UCSD-AML1 (cell line): ENCODE results near the gene MED8.
A peak's percentile ranks its signal among the peaks of the same experiment; 100 is the strongest.
"Not testable (repeated sequence)": the region's sequence is repeated elsewhere in the genome, so short reads cannot be mapped to it uniquely, and the experiment has no call there.

Experiments
- DNase-seq: peaks from one replicate; lab custom pipeline; 2025; ENCODE audit not compliant: unreplicated experiment; lab: John Stamatoyannopoulos, UW

MED8 gene

GRCh38 chr1:43422995-43423671 lies 33.5 kb upstream of the MED8 start:
- no peak for DNase-seq

GRCh38 chr1:43421976-43422750 lies 32.6 kb upstream of the MED8 start:
- no peak for DNase-seq

DNA sequence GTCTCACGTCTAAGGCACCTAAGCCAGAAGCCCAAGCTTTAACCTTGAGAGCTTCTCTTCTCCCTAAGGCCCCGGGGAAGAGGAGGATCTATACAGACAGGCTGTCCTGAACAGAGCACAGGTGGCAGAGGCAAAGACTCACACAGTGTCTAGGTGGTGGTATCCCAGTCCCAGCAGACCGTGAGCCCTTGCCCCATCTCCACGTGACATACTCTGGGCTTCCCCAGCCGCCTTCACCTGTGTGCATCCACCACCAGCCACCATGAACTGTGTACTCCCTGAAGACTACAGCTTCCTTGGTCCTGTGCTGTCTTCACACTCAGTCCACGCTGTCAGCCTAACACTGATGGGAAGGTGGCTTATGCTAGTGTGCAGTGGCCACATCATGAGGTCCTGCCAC lies 31.8 kb upstream of the MED8 start:
- no peak for DNase-seq

- no peak for DNase-seq
These were observed 31.3 kb upstream of the MED8 start for GRCh38 chr1:43420874-43421273.

GRCh38 chr1:43419627-43420425 lies 30.2 kb upstream of the MED8 start:
- no peak for DNase-seq

- DNase-seq = no peak
These were observed 29.3 kb upstream of the MED8 start for GRCh38 chr1:43418858-43419257.

DNA sequence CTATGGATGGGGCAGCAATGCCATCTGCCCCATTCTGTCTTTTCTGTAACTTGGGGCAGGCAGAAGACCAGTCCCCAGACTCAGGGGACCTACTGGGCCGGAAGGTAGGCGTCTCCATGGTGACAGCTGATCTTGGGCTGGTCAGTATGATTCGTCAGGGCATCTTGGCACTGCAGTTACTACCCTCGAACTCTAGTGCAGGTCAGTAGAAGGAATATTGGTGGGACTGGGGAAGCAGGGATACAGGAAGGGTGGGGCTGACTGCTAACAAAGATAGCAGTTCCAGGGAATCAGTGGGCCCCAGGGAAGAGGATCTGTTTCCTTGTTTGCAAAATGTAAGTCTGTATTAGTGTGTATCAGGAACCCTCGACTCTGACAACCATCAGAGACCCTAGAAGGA lies 26.3 kb upstream of the MED8 start:
- no peak for DNase-seq

DNA sequence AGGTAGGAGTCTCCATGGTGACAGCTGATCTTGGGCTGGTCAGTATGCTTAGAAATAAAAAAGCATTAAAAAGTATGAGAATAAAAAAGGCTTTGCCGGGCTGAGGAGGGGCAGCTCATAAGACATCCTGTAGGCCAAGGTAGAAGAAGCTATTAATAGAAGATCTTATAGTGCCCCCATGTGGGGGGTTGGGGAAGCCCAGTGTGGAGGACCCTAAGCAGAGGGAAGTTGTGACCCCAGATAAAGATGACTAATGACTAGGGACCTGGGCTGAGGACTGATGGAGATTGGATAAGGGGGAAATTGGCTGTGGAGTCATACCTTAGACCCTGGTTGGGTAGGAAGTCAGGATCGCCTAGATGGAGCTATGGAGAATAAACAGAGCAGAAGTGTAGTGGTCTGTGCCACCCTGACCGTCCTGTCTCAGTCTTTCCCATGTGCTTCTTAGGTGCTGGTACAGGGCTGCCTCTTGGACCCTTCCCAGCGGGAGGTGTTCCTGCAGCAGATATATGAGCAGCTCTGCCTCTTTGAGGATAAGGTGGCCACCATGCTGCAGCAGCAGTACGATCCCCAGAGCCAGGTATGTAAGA lies 25.1 kb upstream of the MED8 start:
- peak; percentile 57 for DNase-seq

DNA sequence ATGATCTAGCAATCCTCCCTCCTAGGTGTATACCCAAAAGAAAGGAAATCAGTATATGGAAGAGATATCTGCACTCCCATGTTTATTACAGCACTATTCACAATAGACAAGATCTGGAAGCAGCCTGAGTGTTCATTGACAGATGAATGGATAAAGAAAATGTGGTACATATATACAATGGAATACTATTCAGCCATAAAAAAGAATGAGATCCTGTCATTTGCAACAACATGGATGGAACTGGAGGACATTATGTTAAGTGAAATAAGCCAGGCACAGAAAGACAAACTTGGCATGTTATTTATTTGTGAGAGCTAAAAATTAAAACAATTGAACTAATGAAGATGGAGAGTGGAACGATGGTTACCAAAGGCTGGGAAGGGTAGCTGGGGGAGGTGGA lies 23.8 kb upstream of the MED8 start:
- not testable (repeated sequence) for DNase-seq

DNA sequence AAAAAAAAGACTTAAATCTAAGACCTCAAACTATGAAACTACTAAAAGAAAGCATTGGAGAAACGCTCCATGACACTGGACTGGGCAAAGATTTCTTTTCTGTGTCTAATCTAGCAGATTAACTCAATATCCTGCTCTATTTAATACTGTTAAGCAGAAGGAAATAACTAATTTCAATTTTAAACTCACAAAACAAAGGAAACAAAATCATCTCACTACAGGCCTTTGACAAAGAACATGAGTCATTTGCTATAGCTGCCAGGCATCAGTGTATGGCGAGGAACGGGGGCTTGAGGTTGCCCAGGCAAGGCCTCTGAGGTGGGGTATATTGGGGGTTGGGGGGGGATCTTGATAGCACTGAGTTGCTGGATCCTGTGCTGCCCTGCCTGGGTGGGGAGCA lies 21.0 kb upstream of the MED8 start:
- no peak for DNase-seq

DNA sequence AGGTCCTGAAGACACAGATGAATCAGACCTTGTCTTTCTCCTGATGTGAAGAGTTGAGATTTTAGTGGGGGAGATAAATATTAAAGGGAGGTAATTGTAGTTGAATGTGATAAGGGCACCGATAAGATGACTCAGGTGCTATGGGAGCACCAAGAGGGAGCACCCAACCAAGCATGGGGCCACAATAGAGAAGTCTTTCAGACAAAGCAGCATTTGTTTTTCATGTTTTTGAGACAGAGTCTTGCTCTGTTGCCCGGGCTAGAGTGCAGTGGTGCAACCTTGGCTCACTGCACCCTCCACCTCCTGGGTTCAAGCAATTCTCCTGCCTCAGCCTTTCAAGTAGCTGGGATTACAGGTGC lies 16.3 kb upstream of the MED8 start:
- DNase-seq = no peak

DNA sequence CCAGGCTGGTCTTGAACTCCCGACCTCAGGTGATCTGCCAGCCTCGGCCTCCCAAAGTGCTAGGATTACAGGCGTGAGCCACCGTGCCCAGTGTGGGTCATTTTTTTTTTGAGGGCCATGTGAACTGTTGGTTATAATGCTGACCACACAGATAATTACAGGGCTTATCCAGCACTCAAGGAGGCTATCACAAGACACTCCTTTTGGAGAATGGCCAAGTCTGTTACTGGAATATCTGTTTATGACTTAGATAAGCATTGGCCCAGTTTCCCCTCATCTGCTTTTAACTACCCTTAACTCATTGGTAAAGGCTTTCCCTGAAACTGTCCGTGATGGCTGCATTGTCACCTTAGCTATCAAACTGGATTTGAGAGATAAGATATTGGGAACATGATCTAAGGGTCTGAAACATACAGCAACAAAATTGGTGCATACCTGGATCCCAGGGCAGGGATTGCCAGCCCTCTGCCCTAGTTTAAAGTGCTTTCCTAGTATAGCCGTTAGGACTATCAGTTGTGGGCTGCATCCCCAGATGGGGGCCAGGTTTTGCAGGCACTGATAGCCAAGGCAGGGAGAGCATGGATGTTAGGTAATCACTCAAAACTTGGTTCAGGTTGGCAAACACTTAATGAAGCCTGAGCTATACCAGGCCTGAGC lies 15.7 kb upstream of the MED8 start:
- no peak for DNase-seq

GRCh38 chr1:43404353-43404752 lies 14.8 kb upstream of the MED8 start:
- DNase-seq = no peak

- no peak for DNase-seq
These were observed 12.7 kb upstream of the MED8 start for GRCh38 chr1:43402089-43402865.

DNA sequence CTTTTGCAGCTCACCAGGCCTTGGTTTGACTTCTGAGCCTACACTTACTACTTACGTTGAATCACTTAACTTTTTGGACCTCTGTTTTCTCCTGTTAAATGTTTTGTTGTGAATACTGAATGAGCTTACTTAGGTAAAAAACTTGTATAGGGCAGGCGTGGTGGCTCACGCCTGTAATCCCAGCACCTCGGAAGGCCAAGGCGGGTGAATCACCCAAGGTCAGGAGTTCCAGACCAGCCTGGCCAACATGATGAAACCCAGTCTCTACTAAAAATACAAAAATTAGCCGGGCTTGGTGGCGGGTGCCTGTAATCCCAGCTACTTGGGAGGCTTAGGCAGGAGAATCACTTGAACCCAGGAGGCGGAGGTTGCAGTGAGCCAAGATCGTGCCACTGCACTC lies 10.8 kb upstream of the MED8 start:
- DNase-seq = not testable (repeated sequence)

DNA sequence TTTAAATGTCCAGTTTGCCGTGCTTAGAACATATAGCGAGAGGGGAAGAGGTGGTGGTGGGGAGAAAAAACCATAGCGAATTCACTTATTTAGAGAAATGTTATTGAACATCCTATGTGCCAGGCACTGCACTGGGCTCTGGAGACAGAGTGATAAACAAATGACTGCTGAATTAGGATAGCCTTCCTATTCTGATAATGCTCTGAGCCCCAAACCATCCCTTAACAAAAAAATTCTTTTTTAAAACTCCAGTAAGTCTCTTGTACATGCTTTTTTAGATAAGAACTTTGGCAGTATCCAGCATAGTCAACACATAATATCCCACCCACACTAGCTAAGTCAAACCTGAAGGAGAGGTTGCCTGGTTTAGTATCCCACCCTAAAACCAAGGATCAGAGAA lies 8.6 kb upstream of the MED8 start:
- DNase-seq = no peak

DNA sequence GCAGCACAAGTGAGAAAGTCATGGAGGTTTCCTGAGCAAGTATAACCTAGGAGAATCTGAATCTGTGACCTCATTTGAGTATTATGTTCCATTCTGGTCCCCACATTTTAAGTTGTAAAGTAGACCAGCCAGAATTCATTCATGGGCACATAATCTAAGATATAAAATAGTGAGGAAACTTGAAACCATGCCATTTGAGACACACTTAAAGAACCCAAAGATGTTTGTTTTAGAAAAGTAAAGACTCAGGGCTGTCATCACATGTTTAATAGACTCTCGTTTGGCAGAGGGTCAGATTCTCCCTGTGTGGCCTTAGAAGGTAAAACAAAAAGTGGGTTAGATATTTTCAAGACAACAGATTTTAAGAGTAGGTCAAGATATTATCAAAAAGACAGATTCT lies 6.5 kb upstream of the MED8 start:
- DNase-seq = no peak

DNA sequence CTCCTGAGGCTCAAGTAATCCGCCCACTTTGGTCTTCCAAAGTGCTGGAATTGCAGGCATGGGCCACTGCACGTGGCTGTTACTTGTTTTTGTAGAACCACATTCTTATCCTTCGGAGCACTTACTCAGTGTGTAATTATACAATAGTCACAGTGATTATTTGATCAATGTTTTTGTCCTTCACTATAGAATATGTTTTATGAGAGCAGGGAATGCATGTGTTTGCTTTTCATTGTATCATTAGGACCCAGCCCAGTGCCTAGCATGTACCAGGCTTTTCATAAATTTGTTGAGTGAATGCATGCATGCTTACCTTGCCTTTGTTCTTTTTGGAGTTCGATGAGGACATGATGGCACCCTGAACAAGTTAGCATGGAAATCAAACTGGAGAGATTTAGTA lies 5.9 kb upstream of the MED8 start:
- DNase-seq = no peak

GRCh38 chr1:43392702-43393101 lies 3.1 kb upstream of the MED8 start:
- DNase-seq = no peak

DNA sequence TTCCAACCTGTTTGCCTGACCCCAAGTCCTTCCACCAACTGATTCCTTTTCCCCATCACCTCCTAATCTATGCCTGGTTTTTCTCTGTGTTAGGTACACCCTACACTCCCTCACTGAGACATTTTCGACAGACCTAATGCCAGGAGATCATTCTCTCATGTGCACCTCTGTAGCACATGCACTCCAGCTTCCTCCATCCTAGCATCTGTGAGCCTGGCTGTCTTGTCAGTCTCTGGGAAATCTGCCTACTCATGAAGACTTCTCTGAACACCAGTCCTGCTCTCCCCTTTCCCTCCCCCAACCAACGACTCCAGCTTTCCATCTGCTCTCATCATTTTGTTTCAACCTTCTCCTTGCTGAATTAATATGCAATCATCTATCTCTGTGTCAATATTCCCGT lies 987 bp downstream of the MED8 start:
- no peak for DNase-seq
